Kidney epithelial cell (primary cell): ENCODE data around the gene CRISPLD2. TPM values are rescaled to one million over a fixed set of nuclear protein-coding genes. Genes with fewer than 3 reads are reported as not detected.
A peak's percentile ranks its signal among the peaks of the same experiment; 100 is the strongest.

ENCODE experiments used
- DNase-seq: peaks from one replicate; pipeline ENCODE4 v3.0.0-alpha.2; 2010; ENCODE audit warnings: low read depth
- H3K27me3 ChIP-seq: 2 replicates; pipeline ENCODE4 v1.6.0; 2011; ENCODE audit warnings: low read length; ENCODE audit not compliant: control insufficient read depth, insufficient read depth
- H3K36me3 ChIP-seq: 2 replicates; pipeline ENCODE4 v1.5.1; 2011; ENCODE audit warnings: low read length; ENCODE audit not compliant: control insufficient read depth, insufficient read depth
- H3K4me3 ChIP-seq: 2 replicates; pipeline ENCODE4 v1.5.1; 2011; ENCODE audit warnings: low read depth, mild to moderate bottlenecking, control low read depth, low read length
- total RNA-seq: library from RNA; depleted of rRNA; stranded (reverse); fragments of >200 nt; gene quantifications from 2 replicates; pipeline ENCODE4 v1.2.3, GENCODE V29; 2015
- TF ChIP-seq, protein P1 (sequence below): IDR thresholded peaks from 2 replicates; pipeline ENCODE4 v1.5.1; 2011; ENCODE audit warnings: mild to moderate bottlenecking, moderate library complexity, low read length, control low read depth, inconsistent platforms; ENCODE audit not compliant: insufficient read depth, poor library complexity, severe bottlenecking

Gene CRISPLD2
- total RNA-seq, 1 donor from 2014 or later, result 2.5 TPM

DNA sequence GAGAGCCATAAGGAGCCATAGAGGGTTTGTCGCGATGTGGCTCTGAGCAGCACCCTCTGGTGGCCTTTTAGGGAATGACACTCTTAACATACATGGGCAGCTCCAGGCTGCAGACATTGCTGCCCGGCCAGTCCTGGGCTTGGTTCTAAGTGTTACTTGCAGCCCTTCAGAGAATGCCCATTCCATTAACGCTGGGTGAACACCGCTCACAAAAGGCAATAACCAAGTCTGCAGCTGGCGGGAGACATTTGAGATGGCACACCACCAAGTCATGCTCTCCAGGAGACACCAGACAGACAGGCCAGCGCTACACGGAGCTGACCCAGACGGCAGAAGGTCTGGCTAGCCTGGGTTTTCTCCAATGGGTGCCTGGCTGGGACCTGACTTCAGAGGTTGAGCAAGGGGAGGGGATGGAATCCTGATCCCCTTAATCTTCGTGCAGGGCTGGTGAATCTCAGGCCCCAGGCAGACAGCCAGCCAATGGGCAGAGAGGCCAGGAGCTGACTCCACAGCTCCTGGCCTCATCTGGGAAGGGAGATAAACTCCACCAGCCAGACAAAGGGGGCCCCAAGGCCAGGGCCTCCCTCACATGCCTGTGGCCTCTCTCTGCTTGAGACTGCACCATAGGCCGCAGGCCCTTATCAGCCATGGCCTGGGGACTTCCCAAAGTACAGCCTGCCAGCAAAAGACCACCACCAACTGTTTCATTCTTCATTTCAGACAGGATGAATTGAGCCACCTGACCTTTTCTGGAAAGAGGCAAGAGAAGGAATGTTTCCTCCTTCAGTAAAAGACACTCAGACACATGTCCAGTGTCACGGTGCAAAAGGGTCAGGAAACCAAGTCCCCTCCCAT is 132.8 kb downstream of the CRISPLD2 start:
- no peak overlapping the region for H3K4me3 ChIP-seq
- H3K27me3 ChIP-seq, result no peaks in the 10 kb centered on the region
- peak; percentile 43 for DNase-seq
- no peaks in the 10 kb centered on the region for H3K36me3 ChIP-seq
- TF ChIP-seq, protein P1, sequence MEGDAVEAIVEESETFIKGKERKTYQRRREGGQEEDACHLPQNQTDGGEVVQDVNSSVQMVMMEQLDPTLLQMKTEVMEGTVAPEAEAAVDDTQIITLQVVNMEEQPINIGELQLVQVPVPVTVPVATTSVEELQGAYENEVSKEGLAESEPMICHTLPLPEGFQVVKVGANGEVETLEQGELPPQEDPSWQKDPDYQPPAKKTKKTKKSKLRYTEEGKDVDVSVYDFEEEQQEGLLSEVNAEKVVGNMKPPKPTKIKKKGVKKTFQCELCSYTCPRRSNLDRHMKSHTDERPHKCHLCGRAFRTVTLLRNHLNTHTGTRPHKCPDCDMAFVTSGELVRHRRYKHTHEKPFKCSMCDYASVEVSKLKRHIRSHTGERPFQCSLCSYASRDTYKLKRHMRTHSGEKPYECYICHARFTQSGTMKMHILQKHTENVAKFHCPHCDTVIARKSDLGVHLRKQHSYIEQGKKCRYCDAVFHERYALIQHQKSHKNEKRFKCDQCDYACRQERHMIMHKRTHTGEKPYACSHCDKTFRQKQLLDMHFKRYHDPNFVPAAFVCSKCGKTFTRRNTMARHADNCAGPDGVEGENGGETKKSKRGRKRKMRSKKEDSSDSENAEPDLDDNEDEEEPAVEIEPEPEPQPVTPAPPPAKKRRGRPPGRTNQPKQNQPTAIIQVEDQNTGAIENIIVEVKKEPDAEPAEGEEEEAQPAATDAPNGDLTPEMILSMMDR, result peak; percentile 83

DNA sequence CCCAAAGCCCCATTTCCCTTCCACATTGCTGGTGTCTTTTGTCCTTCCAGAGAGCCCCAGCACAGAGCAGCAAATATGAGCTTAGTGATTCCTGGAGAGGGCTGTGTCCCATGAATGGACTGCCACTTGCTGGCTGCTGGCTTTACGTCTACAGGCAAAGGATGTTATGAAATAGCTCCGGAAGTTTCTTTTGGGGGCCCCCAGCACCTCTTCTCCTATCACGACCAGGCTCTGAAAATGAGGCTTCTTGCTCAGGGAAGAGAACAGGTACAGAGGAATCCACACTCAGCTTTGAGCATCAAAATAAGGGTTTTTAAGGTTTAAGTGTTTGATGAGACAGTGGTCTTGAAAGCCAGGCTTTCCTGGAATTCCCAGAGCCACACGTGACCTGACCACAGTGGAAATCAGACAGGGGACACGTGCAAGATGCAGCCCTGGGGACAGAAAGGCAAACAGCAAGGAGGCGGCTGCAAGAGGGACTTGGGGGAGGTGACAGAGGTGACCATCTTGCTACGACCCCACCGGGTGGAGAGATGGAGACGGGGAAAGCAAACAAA is 133.5 kb downstream of the CRISPLD2 start:
- no peaks in the 10 kb centered on the region for H3K36me3 ChIP-seq
- H3K4me3 ChIP-seq, result no peak overlapping the region
- H3K27me3 ChIP-seq, result no peaks in the 10 kb centered on the region
- DNase-seq, result no peak
- TF ChIP-seq, protein P1, result no peak

DNA sequence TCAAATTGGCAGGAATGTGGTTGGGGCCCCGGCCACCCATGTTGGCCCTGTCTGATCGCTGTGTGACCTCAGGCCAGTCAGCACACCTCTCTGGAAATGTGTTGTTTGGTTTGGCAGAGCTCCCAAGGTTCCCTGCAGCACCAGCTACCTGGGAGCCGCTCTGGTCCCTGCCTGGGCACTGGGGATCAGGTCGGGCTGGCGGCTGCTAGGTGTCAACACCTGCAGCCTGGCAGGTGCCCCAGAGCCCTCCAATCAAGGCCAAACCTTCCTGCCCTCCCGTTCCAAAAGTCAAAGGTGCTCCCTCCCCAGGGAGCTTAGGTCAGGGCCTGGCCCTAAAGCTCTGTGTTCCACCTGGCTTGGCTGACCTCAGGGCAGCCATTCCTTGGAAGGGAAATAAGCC is 135.6 kb downstream of the CRISPLD2 start:
- Histone ChIP-seq H3K27me3 (no peaks in the 10 kb centered on the region), H3K36me3 (no peaks in the 10 kb centered on the region), H3K4me3 (no peak overlapping the region)
- no peak for DNase-seq
- TF ChIP-seq, protein P1, result no peak

DNA sequence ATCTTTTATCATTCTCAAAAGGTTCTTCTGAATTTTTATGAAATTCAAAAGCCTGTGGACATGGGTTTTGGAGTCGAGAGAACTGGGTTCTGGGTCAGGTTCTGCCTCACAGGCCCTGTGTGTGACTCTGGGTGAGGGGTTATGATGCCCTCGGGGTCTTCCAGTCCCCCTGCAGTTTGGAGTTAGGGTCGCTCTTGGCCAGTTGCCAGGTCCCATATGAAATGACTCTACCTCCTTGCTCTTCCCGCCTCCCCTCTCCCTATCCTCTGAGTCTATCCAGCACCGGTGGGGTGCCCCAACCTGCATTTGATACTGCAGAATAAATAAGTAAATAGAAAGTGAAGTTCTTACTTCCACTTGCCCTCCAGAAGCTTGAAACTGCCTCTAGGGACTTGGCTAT is 137.4 kb downstream of the CRISPLD2 start:
- no peaks in the 10 kb centered on the region for H3K36me3 ChIP-seq
- H3K27me3 ChIP-seq, result no peaks in the 10 kb centered on the region
- no peak for DNase-seq
- no peak overlapping the region for H3K4me3 ChIP-seq
- TF ChIP-seq, protein P1, result no peak

DNA sequence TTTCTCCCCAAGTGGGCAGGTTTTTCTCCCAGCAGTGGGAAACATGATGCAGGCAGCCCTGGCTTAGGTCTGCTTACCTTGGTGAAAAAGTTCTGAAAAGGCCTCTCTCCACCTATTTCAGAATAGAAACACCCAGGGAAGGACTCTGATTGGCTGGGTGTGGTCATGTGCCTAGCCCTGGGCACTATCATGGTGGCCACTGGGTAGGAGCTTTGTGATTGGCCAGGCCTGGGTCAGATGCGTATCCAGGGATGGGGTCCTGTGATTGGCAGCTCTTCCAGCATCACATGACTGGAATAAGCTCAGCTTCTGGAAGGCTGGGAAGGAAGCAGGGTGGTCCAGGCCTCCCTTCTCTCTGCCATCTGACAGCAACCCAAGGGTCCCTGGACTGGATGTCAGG is 138.0 kb downstream of the CRISPLD2 start:
- TF ChIP-seq, protein P1, result no peak
- peaks cover 2% of the 10 kb centered on the region for H3K27me3 ChIP-seq
- DNase-seq, result no peak
- no peak overlapping the region for H3K4me3 ChIP-seq
- H3K36me3 ChIP-seq, result no peaks in the 10 kb centered on the region

Other genes with a start within 250 kb of the CRISPLD2 start
- 210 TPM in 2 replicates for gene COTL1, start 201.9 kb upstream of the CRISPLD2 start, total RNA-seq
- gene KLHL36, start 171.5 kb upstream of the CRISPLD2 start, total RNA-seq, result 78.5 and 105 TPM in 2 replicates
- 57.6 and 67.8 TPM in 2 replicates for gene USP10, start 120.0 kb upstream of the CRISPLD2 start, total RNA-seq
- 53.4 and 62.0 TPM in 2 replicates for gene ZDHHC7, start 191.6 kb downstream of the CRISPLD2 start, total RNA-seq
- 1.7 and 1.9 TPM in 2 replicates for gene KIAA0513, start 207.8 kb downstream of the CRISPLD2 start, total RNA-seq